Inflammatory macrophage treated with lipopolysaccharide for 1 hour (primary cell): Measurements from ENCODE around the gene DLEC1.
"Not testable (repeated sequence)": the region's sequence is repeated elsewhere in the genome, so short reads cannot be mapped to it uniquely, and the experiment has no call there.

ENCODE experiments used
- DNase-seq, 2 donors: peaks; one replicate each; pipeline ENCODE4 v3.0.0-alpha.2; 2020 to 2022

The DLEC1 gene

GRCh38 chr3:38139191-38139590 lies 100.2 kb downstream of the DLEC1 start:
- DNase-seq, result no peak

DNA sequence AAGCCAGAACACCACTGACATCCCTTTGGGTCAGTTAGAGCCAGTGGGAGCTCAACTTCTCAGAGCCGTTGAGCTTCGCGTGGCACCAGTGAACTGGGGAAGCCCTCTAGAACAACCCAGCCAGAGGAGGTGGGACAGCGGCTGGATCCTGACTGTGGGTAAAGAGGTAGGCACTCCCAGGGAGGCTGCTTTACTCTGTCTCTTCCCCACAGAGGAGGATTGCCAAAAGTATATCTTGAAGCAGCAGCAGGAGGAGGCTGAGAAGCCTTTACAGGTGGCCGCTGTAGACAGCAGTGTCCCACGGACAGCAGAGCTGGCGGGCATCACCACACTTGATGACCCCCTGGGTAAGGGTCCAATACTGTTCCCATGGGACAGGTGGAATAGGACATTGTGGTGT lies 100.6 kb downstream of the DLEC1 start:
- DNase-seq, result no peak

DNA sequence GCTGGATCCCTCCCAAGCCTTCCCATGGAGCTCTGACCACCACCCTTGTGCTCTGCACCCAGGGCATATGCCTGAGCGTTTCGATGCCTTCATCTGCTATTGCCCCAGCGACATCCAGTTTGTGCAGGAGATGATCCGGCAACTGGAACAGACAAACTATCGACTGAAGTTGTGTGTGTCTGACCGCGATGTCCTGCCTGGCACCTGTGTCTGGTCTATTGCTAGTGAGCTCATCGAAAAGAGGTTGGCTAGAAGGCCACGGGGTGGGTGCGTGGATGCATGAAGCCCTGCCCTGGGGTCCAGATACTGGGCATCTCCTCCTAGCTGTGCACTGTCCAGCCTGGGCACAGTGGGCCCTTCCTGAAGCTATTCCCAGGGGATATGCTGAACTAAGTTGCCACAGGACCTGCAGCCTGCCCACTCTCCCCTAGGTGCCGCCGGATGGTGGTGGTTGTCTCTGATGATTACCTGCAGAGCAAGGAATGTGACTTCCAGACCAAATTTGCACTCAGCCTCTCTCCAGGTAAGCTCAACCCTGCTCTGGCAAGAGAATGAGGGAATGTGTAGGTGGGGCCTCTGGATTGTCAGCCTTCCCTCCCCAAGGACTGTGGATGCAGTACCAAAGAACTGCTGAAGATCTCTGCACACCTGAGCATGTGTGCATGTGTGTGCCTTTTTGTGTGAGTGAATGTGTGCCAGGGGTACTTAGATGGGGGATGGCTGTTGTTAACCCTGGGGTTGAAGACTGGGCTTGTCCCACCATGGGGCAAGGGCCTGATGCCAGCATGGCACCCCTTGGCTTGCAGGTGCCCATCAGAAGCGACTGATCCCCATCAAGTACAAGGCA lies 101.5 kb downstream of the DLEC1 start:
- DNase-seq, result no peak

DNA sequence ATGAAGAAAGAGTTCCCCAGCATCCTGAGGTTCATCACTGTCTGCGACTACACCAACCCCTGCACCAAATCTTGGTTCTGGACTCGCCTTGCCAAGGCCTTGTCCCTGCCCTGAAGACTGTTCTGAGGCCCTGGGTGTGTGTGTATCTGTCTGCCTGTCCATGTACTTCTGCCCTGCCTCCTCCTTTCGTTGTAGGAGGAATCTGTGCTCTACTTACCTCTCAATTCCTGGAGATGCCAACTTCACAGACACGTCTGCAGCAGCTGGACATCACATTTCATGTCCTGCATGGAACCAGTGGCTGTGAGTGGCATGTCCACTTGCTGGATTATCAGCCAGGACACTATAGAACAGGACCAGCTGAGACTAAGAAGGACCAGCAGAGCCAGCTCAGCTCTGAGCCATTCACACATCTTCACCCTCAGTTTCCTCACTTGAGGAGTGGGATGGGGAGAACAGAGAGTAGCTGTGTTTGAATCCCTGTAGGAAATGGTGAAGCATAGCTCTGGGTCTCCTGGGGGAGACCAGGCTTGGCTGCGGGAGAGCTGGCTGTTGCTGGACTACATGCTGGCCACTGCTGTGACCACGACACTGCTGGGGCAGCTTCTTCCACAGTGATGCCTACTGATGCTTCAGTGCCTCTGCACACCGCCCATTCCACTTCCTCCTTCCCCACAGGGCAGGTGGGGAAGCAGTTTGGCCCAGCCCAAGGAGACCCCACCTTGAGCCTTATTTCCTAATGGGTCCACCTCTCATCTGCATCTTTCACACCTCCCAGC lies 102.4 kb downstream of the DLEC1 start:
- DNase-seq, result no peak

- no peak for DNase-seq
These were observed 102.9 kb downstream of the DLEC1 start for GRCh38 chr3:38141952-38142273.

DNA sequence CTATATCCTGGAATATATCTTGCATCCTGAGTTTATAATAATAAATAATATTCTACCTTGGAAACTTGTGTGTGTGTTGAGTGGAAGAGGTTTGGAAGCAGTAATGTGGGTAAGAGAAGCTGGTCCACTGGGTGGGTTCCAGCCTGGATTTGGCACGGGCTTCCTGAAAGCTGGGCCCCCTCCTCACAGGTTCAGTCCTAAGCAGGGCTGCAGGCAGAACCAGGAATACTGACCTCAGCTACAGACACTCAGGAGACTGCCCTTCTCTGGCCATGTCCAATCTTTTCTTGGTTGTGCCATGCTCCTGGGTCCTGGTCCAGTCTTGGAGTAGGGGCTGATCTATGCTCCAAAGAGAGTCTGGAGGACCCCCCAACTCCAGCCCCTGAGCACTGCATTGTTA lies 104.0 kb downstream of the DLEC1 start:
- DNase-seq, result no peak

GRCh38 chr3:38143511-38143910 lies 104.5 kb downstream of the DLEC1 start:
- no peak for DNase-seq

- peak in 1 of 2 donors; percentile 43 for DNase-seq
These were observed 107.5 kb downstream of the DLEC1 start for GRCh38 chr3:38146504-38146903.

GRCh38 chr3:38147421-38147820 lies 108.4 kb downstream of the DLEC1 start:
- DNase-seq, result peak; percentile 90 to 94

DNA sequence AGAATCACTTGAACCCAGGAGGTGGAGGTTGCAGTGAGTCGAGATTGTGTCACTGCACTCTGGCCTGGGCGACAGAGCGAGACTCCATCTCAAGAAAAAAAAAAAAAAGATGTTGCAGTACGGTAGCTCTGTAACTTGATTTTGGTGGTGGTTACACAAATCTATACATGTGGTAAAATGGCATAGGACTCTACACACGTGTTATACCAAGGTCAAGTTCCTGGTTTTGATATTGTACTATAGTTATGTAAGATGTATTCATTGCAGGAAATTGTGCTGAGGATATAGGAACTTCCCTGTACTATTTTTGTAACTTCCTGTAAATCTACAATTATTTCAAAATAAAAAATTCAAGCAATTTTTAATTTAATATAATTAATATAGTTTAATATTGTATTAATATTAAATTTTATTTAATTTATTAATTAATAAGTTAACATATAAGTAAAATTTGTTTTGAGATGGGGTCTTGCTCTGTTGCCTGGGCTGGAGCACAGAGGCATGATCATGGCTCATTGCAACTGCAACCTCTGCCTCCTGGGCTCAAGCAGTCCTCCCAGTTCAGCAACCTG lies 109.4 kb downstream of the DLEC1 start:
- peak; percentile 72 to 94 for DNase-seq

GRCh38 chr3:38149708-38150107 lies 110.7 kb downstream of the DLEC1 start:
- peak; percentile 72 to 85 for DNase-seq

DNA sequence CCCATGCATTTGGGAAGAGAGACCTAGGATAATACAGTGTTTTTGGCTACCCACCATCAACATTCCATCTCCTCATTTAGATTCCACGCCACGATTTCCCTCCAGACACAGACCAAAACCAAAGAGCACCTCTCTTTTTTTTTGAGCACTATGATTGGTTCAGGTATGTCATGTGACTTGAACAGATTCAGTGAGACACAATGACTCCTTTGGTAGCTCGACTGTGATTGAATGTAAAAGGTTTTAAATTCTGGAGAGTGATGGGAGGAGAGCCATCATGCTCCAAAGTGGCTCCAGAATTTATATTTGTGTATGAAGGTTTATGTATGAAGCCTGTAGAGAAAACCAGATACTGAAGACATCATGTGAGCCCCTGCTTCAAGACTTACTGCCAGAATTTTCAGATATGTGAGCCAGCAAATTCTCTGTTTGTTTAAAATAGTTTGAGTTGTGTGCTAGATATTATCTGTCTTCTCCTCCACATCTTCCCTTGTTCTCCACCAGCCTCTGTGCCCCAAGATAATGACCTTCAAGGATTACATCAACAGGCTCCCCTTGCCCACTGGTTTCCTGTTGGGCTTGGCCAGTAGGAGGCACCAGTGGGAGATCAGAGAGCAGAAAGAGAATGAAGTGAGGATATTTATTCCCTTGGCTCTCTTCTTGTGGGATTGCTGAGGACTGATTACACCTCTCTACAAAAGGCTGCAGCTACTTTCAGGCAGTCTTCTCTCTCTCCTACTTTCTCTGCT lies 111.9 kb downstream of the DLEC1 start:
- no peak for DNase-seq

- DNase-seq, result peak; percentile 72 to 87
These were observed 112.8 kb downstream of the DLEC1 start for GRCh38 chr3:38151667-38152265.

DNA sequence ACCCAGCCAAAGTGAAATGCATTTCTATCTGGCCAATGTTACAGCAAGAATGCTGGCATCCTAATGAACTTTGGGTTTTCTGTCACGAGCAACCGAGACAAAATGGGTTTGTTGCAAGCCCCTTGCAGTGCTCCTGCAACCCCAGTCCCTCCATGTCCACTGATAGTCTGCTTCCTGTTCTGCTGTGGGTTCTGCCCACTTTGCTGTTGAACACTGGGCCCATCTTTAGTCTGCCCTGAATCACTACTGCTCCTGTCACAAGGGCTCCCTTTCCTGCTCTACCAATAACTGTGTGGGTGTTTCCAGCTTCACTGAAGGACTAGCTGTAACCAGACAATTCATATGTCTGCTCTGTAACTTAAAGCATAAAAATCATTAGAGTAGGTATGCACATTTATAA lies 113.6 kb downstream of the DLEC1 start:
- peak; percentile 67 to 86 for DNase-seq

DNA sequence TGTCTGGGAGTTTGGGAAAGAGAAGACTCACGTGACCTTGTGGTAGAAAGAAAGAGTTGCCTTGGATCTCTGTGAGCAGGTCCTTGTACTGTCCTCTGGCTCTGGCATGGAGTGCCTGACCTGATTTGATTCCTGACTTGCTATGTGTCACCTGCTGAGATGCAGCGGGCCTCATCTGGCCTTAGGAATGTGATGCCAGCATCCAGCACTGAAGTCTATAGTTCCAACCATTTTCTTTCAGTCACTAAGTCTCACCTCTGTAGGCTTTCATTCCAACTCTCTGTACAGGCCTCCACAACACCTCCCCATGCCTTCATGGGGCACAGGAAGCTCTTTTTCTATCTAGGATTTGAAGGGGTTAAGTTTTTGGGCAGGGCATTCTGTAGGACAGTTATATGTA lies 114.2 kb downstream of the DLEC1 start:
- no peak for DNase-seq

- DNase-seq, result peak; percentile 84 to 94
These were observed 115.1 kb downstream of the DLEC1 start for GRCh38 chr3:38154033-38154494.

- peak; percentile 56 to 79 for DNase-seq
These were observed 115.7 kb downstream of the DLEC1 start for GRCh38 chr3:38154625-38155255.

DNA sequence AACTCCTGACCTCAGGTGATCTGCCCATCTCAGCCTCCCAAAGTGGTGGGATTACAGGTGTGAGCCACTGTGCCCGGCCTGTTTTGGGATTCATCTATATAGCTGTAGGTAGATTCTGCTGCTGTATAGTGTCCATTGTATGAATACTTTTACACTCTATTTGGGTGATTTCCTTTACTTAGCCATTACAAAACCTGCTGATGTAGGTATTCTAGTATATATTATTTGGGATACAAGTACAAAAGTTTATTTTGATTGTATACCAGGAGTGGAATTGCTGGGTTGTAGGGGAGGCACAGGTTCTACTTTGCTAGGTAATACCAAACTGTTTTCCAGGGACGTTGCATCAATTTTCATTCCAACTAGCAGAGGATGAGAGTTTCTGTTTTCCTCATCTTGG lies 116.8 kb downstream of the DLEC1 start:
- no peak for DNase-seq

GRCh38 chr3:38157117-38157516 lies 118.1 kb downstream of the DLEC1 start:
- no peak for DNase-seq

DNA sequence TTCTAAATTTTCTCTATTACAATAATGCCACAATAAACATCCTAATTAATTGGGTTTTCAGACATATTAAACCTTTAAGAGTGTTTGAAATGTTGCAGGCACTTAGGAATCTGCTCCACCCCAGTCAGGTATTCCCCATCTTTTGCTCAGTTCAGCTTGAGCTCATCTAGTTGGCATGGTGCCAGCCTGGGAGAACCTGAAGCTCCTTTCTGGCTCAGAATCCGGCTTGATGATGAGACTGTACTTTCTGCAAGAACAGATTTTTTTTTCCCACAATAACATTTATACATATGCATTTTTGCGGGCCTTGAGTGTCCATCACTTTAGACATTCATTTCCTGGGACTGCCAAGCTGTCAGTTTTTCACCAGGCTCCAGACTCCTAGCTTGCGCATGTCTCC lies 118.6 kb downstream of the DLEC1 start:
- no peak for DNase-seq

GRCh38 chr3:38158472-38158871 lies 119.5 kb downstream of the DLEC1 start:
- no peak for DNase-seq

DNA sequence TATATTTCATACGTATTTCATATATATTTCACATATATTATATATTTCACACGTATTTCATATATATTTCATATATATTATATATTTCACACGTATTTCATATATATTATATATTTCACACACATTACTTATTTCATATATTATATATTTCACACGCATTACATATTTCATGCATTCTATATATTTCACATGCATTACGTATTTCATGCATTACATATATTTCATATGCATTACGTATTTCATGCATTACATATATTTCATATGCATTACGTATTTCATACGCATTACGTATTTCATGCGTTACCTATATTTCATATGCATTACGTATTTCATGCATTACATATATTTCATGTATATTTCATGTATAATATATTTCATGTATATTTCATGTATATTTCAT lies 121.7 kb downstream of the DLEC1 start:
- not testable (repeated sequence) for DNase-seq
